HG03175 (cell line): Measurements from ENCODE around the gene CABS1.

ENCODE experiments used
- ATAC-seq: cut with Tn5 transposase; IDR thresholded peaks from one replicate; pipeline ENCODE4 v1.9.1; 2021; ENCODE audit warnings: mild to moderate bottlenecking, moderate library complexity; ENCODE audit not compliant: unreplicated experiment

Gene CABS1

GRCh38 chr4:70334681-70335080 lies at the start of gene CABS1:
Gene CABS1 (plus strand): TSS chr4:70334981. CDS start chr4:70335040, 59 bp downstream.
- no peak for ATAC-seq

- no peak for ATAC-seq
These were observed 46.1 kb upstream of the CABS1 start for GRCh38 chr4:70288651-70289050.

- no peak for ATAC-seq
These were observed 43.4 kb upstream of the CABS1 start for GRCh38 chr4:70291341-70291740.

- no peak for ATAC-seq
These were observed 37.2 kb upstream of the CABS1 start for GRCh38 chr4:70297576-70297975.

- no peak for ATAC-seq
These were observed 36.7 kb upstream of the CABS1 start for GRCh38 chr4:70298051-70298450.

GRCh38 chr4:70299643-70300042 lies 35.1 kb upstream of the CABS1 start:
- ATAC-seq = no peak

- no peak for ATAC-seq
These were observed 34.6 kb upstream of the CABS1 start for GRCh38 chr4:70300215-70300614.

DNA sequence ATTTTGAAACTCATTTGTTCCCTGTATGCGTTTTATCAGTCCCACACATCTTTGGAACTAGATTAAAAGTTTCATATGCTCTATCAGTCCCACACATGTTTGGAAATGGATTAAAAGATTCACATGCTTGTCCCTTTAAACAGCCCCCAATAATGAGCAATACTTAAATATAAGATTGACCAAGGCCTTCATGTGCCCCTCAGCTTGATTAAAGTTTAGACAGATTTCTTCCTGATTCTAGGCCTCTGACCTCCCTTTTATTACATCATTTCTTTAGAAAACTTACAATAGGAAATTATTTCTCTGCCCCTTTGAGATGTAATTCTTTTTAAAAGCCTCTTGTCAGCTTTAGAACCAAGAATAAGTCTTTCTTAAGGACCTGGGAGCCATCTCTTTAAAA lies 31.7 kb upstream of the CABS1 start:
- no peak for ATAC-seq

GRCh38 chr4:70305601-70306000 lies 29.2 kb upstream of the CABS1 start:
- no peak for ATAC-seq

DNA sequence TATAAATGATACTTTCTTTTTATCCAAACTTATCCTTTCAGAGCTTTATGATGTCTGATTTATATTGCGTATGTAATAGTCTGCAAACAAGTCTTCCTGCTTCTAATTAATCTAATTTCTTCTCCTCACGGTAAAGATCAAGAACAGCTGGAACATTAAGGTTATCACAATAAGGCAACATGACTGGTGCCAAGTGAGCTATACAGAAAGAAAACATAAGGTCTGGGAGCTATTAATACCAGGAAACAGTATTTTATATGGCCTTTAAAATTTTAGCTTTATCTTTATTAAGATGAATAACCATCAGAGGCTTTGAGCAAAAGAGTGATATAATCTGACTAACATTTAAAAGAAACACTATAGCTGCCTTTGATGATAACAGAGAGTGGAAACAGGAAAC lies 28.7 kb upstream of the CABS1 start:
- no peak for ATAC-seq

- no peak for ATAC-seq
These were observed 21.0 kb upstream of the CABS1 start for GRCh38 chr4:70313736-70314135.

- peak; percentile 77 for ATAC-seq
These were observed 18.9 kb upstream of the CABS1 start for GRCh38 chr4:70315928-70316327.

GRCh38 chr4:70326052-70326451 lies 8.7 kb upstream of the CABS1 start:
- no peak for ATAC-seq

DNA sequence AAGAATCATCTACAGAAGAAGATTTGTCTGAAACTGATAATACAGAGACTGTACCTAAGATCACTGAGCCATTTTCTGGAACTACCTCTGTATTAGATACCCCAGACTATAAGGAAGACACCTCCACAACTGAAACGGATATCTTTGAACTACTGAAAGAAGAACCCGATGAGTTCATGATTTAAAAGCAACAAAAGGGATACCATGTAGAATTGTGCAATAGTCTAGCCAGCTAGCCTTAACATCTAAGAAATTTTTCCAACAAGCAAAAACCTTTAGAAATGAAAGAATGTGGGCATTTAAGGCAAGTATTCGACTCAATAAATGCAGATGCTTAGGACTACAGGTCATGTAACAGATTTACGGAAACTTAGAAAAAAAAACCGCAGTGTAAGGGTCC lies 1.3 kb downstream of the CABS1 start:
- ATAC-seq = no peak

GRCh38 chr4:70337886-70338420 lies 3.2 kb downstream of the CABS1 start:
- ATAC-seq = no peak

DNA sequence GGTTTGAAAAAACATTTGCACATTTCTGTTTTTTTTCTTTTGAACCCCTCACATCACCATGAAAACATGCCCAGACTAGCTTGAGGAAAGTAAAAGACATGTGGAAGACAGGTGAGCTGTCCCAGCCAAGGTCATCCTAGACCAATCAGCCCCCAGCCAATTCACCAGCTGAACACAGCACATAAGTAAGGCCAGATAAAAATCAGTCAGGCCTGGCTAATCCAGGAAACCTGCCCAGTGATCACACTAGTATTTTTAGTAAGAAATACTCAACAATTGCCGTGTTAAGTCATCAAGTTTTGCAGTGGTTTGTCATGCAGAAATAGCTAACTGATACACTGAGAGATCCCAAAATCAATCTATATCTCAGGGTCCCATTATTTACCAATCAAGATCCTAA lies 21.4 kb downstream of the CABS1 start:
- ATAC-seq = no peak

DNA sequence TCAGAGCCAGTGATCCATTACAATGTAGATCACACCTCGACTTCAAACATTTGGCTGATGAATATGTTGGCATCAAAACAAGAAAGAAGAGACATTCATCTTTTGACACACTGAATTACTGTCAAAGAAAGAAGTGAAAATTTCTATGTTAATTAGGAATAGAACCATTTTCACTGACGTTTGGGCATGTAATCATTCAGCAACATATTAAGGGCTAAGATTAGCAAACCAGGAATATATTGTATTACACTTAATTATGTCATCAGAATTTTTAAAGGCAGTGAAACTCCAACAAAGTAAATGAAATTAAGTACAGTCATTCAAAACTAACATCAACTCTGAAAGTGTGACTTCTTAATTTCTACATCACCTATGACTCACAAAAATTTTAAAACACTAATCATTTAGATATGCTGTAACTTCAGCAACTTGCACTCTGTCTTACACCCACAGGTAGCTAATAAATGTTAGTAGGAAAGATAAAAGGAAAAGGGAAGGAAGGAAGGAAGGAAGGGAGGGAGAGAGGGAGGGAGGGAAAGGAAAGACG lies 24.4 kb downstream of the CABS1 start:
- no peak for ATAC-seq

GRCh38 chr4:70360460-70360859 lies 25.7 kb downstream of the CABS1 start, which contains the start of gene SMR3A:
Gene SMR3A (plus strand): TSS chr4:70360760. CDS start chr4:70362116, 1,356 bp downstream.
- no peak for ATAC-seq

GRCh38 chr4:70364002-70364401 lies 29.2 kb downstream of the CABS1 start:
- ATAC-seq = no peak

GRCh38 chr4:70365479-70365878 lies 30.7 kb downstream of the CABS1 start:
- ATAC-seq = no peak

DNA sequence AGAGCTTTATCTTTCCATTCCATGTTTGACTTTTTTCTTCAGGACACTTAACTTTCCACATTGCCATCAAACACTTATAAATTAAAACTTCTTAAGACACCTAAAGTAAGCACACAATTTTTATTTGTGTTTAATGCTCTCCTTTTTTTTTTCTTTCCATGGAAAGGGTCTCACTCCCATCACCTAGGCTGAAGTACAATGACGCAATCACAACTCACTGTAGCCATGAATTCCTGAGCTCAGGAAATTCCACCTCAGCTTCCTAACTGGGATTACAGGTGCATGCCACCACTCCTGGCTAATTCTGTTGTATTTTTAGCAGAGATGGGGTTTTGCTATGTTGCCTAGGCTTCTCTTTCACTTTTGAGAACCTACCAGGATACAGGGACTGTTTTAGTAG lies 33.0 kb downstream of the CABS1 start:
- no peak for ATAC-seq

DNA sequence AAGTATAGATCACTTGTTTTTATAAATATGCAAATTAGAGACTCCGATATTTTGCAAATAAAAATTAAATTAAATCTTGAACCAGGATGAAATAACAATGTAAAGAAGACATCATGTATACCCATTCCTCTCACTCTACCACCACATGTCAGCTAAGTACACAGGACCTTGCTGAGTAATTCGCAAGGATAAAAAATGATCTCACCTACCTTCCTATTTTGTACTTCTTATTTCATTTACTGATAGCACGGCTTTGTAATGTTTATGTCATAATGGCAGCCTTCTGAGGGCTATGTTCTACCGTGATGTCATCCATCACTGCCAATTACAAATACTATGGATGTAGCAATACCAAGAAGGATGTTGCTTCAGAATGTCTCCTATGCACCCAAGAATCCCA lies 37.2 kb downstream of the CABS1 start:
- no peak for ATAC-seq

DNA sequence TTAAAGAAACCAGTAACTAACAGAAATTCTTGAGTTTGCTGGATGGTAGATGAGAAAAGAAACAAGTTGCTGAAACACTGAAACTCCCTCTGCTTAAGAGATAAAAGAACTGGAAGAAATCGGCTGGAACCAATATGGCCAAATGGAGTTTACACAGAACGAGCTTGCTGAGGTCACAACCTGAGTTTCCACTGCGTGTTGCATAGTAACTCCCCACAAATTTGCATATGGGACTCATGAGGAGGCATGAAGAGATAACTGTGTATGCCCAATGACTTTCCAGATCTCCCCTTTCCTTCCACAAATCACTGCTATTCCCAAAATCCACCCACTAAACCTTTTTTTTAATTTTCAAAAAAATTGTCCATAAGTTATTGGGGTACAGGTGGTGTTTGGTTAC lies 38.0 kb downstream of the CABS1 start:
- no peak for ATAC-seq
